GM23338 (cell line): ENCODE data around the gene ADM2. TPM values are rescaled to one million over a fixed set of nuclear protein-coding genes. Genes with fewer than 3 reads are reported as not detected.
"Not testable (repeated sequence)": the region's sequence is repeated elsewhere in the genome, so short reads cannot be mapped to it uniquely, and the experiment has no call there.

Experiments used
- ATAC-seq: fragments of 200-7000 bp; cut with Tn5 transposase; 3 replicates; pipeline ENCODE4 v1.9.1; 2020
- DNase-seq: peaks from one replicate; pipeline ENCODE4 v3.0.0-alpha.2; 2015; ENCODE audit warnings: low spot score
- H2AFZ ChIP-seq: fragments of 200-600 bp; sonication (generic); 2 replicates; pipeline ENCODE4 v1.8.0; 2016; ENCODE audit warnings: antibody characterized with exemption, mild to moderate bottlenecking, moderate library complexity
- H3F3A ChIP-seq: fragments of 200-600 bp; sonication (generic); replicated peaks from 2 replicates; pipeline ENCODE4 v1.8.0; 2017; ENCODE audit warnings: antibody characterized with exemption, mixed run types, low read depth
- H3K27ac ChIP-seq: fragments of 200-600 bp; sonication (generic); 2 replicates; pipeline ENCODE4 v1.6.1; 2016; ENCODE audit warnings: low read depth
- H3K27me3 ChIP-seq: fragments of 200-600 bp; sonication (generic); 2 replicates; pipeline ENCODE4 v1.8.0; 2016; ENCODE audit warnings: mild to moderate bottlenecking, mixed run types, moderate library complexity; ENCODE audit not compliant: insufficient read depth
- H3K36me3 ChIP-seq: fragments of 200-600 bp; sonication (generic); 2 replicates; pipeline ENCODE4 v1.8.0; 2016; ENCODE audit warnings: mild to moderate bottlenecking; ENCODE audit not compliant: insufficient read depth
- H3K4me1 ChIP-seq: fragments of 200-600 bp; sonication (generic); 2 replicates; pipeline ENCODE4 v1.8.0; 2016; ENCODE audit warnings: mild to moderate bottlenecking, moderate library complexity; ENCODE audit not compliant: insufficient read depth
- H3K4me2 ChIP-seq: fragments of 200-600 bp; sonication (generic); 2 replicates; pipeline ENCODE4 v1.7.1; 2017; ENCODE audit warnings: mixed run types
- H3K4me3 ChIP-seq: fragments of 200-600 bp; sonication (generic); 2 replicates; pipeline ENCODE4 v1.6.1; 2016; ENCODE audit warnings: mixed run types
- H3K79me2 ChIP-seq: fragments of 200-600 bp; sonication (generic); replicated peaks from 2 replicates; pipeline ENCODE4 v1.8.0; 2017; ENCODE audit warnings: mild to moderate bottlenecking; ENCODE audit not compliant: insufficient read depth
- H3K9me2 ChIP-seq: fragments of 200-600 bp; sonication (generic); 2 replicates; pipeline ENCODE4 v1.8.0; 2017; ENCODE audit not compliant: insufficient read depth
- H4K20me1 ChIP-seq: fragments of 200-600 bp; sonication (generic); replicated peaks from 2 replicates; pipeline ENCODE4 v1.8.0; 2017; ENCODE audit warnings: mild to moderate bottlenecking; ENCODE audit not compliant: insufficient read depth
- H3K27ac Mint-ChIP-seq: 2 replicates; pipeline ENCODE4 v1.8.0; 2020; ENCODE audit warnings: inconsistent platforms, mild to moderate bottlenecking, moderate library complexity, mixed read lengths
- H3K27me3 Mint-ChIP-seq: 3 replicates; pipeline ENCODE4 v1.8.0; 2022; ENCODE audit warnings: low read depth, mild to moderate bottlenecking, moderate library complexity, mixed read lengths, inconsistent platforms; ENCODE audit not compliant: insufficient read depth, poor library complexity
- H3K36me3 Mint-ChIP-seq: 3 replicates; pipeline ENCODE4 v1.8.0; 2021; ENCODE audit warnings: low read depth, mild to moderate bottlenecking, inconsistent platforms, moderate library complexity, mixed read lengths
- H3K4me1 Mint-ChIP-seq: 3 replicates; pipeline ENCODE4 v1.8.0; 2020; ENCODE audit warnings: mild to moderate bottlenecking, inconsistent platforms, mixed read lengths
- H3K4me3 Mint-ChIP-seq: 3 replicates; pipeline ENCODE4 v1.8.0; 2021; ENCODE audit warnings: moderate library complexity, mild to moderate bottlenecking, inconsistent platforms, mixed read lengths
- H3K9me3 Mint-ChIP-seq: 3 replicates; pipeline ENCODE4 v1.8.0; 2020; ENCODE audit warnings: moderate library complexity, mild to moderate bottlenecking, inconsistent platforms, mixed read lengths
- CREB1 ChIP-seq: fragments of 250-450 bp; sonication (Bioruptor Pico); IDR thresholded peaks from 2 replicates; pipeline ENCODE4 v1.5.0; 2020; ENCODE audit warnings: low read depth, mild to moderate bottlenecking, moderate library complexity
- ETS1 ChIP-seq: IDR thresholded peaks from 2 replicates; pipeline ENCODE4 v1.6.1; 2016; ENCODE audit warnings: antibody characterized with exemption
- EZH2 ChIP-seq: fragments of 200-600 bp; sonication (generic); IDR thresholded peaks from one replicate; pipeline ENCODE4 v1.8.0; 2017; ENCODE audit warnings: antibody characterized with exemption, mild to moderate bottlenecking, low read depth; ENCODE audit not compliant: unreplicated experiment
- EZH2phosphoT487 ChIP-seq: fragments of 200-600 bp; sonication (generic); IDR thresholded peaks from one replicate; pipeline ENCODE4 v1.8.1; 2018; ENCODE audit warnings: antibody characterized with exemption; ENCODE audit not compliant: unreplicated experiment
- JUNB ChIP-seq: IDR thresholded peaks from one replicate; pipeline ENCODE4 v1.6.1; 2016; ENCODE audit warnings: antibody characterized with exemption; ENCODE audit not compliant: unreplicated experiment
- NANOG ChIP-seq: IDR thresholded peaks from 2 replicates; pipeline ENCODE4 v1.6.1; 2016; ENCODE audit warnings: antibody characterized with exemption, borderline replicate concordance
- POLR2AphosphoS5 ChIP-seq: IDR thresholded peaks from 2 replicates; pipeline ENCODE4 v1.6.1; 2016; ENCODE audit warnings: antibody characterized with exemption, low read depth
- REST ChIP-seq: IDR thresholded peaks from one replicate; pipeline ENCODE4 v1.6.1; 2018; ENCODE audit warnings: antibody characterized with exemption; ENCODE audit not compliant: unreplicated experiment
- STAT1 ChIP-seq: IDR thresholded peaks from one replicate; pipeline ENCODE4 v1.6.1; 2016; ENCODE audit warnings: antibody characterized with exemption; ENCODE audit not compliant: unreplicated experiment
- ZNF114 ChIP-seq: fragments of 250-450 bp; sonication (Bioruptor Pico); IDR thresholded peaks from 2 replicates; pipeline ENCODE4 v1.5.0; 2020; ENCODE audit warnings: mild to moderate bottlenecking, moderate library complexity
- ZNF331 ChIP-seq: fragments of 250-450 bp; sonication (Bioruptor Pico); IDR thresholded peaks from 2 replicates; pipeline ENCODE4 v1.5.0; 2020; ENCODE audit warnings: low read depth, mild to moderate bottlenecking, moderate library complexity
- polyA plus RNA-seq: library from polyadenylated mRNA; unstranded; fragments of >200 nt; fragmentation: Nextera tagmentation; extraction: Ambion mirVana; gene quantifications from 2 replicates; pipeline ENCODE4 v1.2.1, GENCODE V29; 2016
- total RNA-seq: library from RNA; depleted of rRNA; stranded (reverse); fragments of >200 nt; shearing (Covaris generic); gene quantifications from 2 replicates; pipeline ENCODE4 v1.2.3, GENCODE V29; 2014
- TF ChIP-seq, protein P1 (sequence below), 2 experiments: fragments of 200-600 bp in 1 of 2; sonication (generic) in 1 of 2; conservative IDR thresholded peaks; 2 replicates each; pipeline versions ENCODE4 v1.5.1 to v1.6.1; 2016 to 2017; ENCODE audit warnings: antibody characterized with exemption in 2 of 2, low read depth in 2 of 2, mild to moderate bottlenecking in 2 of 2, moderate library complexity in 1 of 2

ADM2 gene
- total and polyA plus RNA-seq, 2 experiments from 2014 or later, result 3.3 to 7.1 TPM

- not testable (repeated sequence) for H3K4me1 Mint-ChIP-seq, H3K4me3 ChIP-seq, H3K4me2 ChIP-seq, H2AFZ ChIP-seq, DNase-seq, ATAC-seq, H3K4me3 Mint-ChIP-seq, H3K9me2 ChIP-seq, H3F3A ChIP-seq, H3K27me3 ChIP-seq, H3K4me1 ChIP-seq, H4K20me1 ChIP-seq, H3K79me2 ChIP-seq, H3K9me3 Mint-ChIP-seq, H3K27ac Mint-ChIP-seq, H3K36me3 ChIP-seq, H3K27ac ChIP-seq
- H3K36me3 Mint-ChIP-seq, result peaks cover 22% of the 10 kb centered on the region
- H3K27me3 Mint-ChIP-seq, result peaks cover 11% of the 10 kb centered on the region
Observed at GRCh38 chr22:50520184-50520583, 38.8 kb downstream of the ADM2 start.

GRCh38 chr22:50520826-50521453 is 39.6 kb downstream of the ADM2 start:
- Histone ChIP-seq H3K79me2 (0 out of 2 replicates have a peak, but pooled peaks cover 4% of the 10 kb centered on the region), H3K4me1 (no peaks in the 10 kb centered on the region; the same call in 1 of the 2 replicates), H3K27ac (no peak overlapping the region), H3K36me3 (no peaks in the 10 kb centered on the region; the same call in 1 of the 2 replicates), H3K27me3 (no peaks in the 10 kb centered on the region), H3K4me2 (no peak overlapping the region), H3K4me3 (no peak overlapping the region), H2AFZ (no peak overlapping the region), H3K9me2 (no peaks in the 10 kb centered on the region), H3F3A (0 out of 2 replicates have a peak, but pooled peaks cover 4% of the 10 kb centered on the region), H4K20me1 (no peaks in the 10 kb centered on the region; the same call in 1 of the 2 replicates)
- peaks cover 5% of the 10 kb centered on the region for H3K4me1 Mint-ChIP-seq
- ATAC-seq (no peak), DNase-seq (no peak)
- TF ChIP-seq, protein P1, sequence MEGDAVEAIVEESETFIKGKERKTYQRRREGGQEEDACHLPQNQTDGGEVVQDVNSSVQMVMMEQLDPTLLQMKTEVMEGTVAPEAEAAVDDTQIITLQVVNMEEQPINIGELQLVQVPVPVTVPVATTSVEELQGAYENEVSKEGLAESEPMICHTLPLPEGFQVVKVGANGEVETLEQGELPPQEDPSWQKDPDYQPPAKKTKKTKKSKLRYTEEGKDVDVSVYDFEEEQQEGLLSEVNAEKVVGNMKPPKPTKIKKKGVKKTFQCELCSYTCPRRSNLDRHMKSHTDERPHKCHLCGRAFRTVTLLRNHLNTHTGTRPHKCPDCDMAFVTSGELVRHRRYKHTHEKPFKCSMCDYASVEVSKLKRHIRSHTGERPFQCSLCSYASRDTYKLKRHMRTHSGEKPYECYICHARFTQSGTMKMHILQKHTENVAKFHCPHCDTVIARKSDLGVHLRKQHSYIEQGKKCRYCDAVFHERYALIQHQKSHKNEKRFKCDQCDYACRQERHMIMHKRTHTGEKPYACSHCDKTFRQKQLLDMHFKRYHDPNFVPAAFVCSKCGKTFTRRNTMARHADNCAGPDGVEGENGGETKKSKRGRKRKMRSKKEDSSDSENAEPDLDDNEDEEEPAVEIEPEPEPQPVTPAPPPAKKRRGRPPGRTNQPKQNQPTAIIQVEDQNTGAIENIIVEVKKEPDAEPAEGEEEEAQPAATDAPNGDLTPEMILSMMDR (conservative IDR thresholded peaks at IDR 0.05; ENCODE audit: low read depth in 2 of 2), result no peak
- TF ChIP-seq ETS1 (no peak), CREB1 (CRISPR knock-in tag) (no peak), EZH2phosphoT487 (no peak), POLR2AphosphoS5 (no peak), NANOG (no peak), STAT1 (no peak), ZNF114 (CRISPR knock-in tag) (no peak), ZNF331 (no peak), EZH2 (no peak), REST (no peak), JUNB (no peak)
- H3K36me3 Mint-ChIP-seq, result peaks cover 22% of the 10 kb centered on the region
- H3K27me3 Mint-ChIP-seq, result peaks cover 9% of the 10 kb centered on the region
- no peak overlapping the region for H3K27ac Mint-ChIP-seq
- no peak overlapping the region for H3K4me3 Mint-ChIP-seq
- peaks cover 4% of the 10 kb centered on the region; the same call in 1 of the 3 replicates for H3K9me3 Mint-ChIP-seq
